H1 (cell line): ENCODE results near the gene TEKTIP1. TPM values are rescaled to one million over a fixed set of nuclear protein-coding genes. Genes with fewer than 3 reads are reported as not detected.
A peak's percentile ranks its signal among the peaks of the same experiment; 100 is the strongest.

Source experiments
- CTCF ChIA-PET: fragments of 300-600 bp; sonication (Branson Sonifier 250); formaldehyde crosslinking; loops from one replicate; lab custom pipeline; 2021; ENCODE audit not compliant: partially characterized antibody; lab: Charles Lee
- POLR2A ChIA-PET: fragments of 300-600 bp; sonication (Branson Sonifier 250); formaldehyde crosslinking; loops from one replicate; lab custom pipeline; 2021; ENCODE audit warnings: inconsistent platforms; ENCODE audit not compliant: partially characterized antibody; lab: Charles Lee
- DNase-seq, 2 experiments: peaks; one replicate each; pipeline versions ENCODE4 v3.0.0 to v3.0.0-alpha.2; 2010 to 2022; ENCODE audit warnings: low spot score in 2 of 2, low read depth in 1 of 2, mixed read lengths in 1 of 2
- FAIRE-seq: peaks from 2 replicates; lab custom pipeline; 2011; peaks lifted over from hg19 to GRCh38; lab: Jason Lieb, UNC
- H2AFZ ChIP-seq: 2 replicates; pipeline ENCODE4 v1.8.1; 2012; ENCODE audit warnings: low read length, inconsistent platforms
- H2AK5ac ChIP-seq: 2 replicates; pipeline ENCODE4 v1.6.1; 2013; ENCODE audit warnings: low read depth, low read length
- H2BK120ac ChIP-seq: replicated peaks from 2 replicates; pipeline ENCODE3; 2013; ENCODE audit warnings: low read depth, low read length, inconsistent platforms
- H2BK12ac ChIP-seq: 2 replicates; pipeline ENCODE4 v1.6.1; 2013; ENCODE audit warnings: low read depth, low read length
- H2BK15ac ChIP-seq: 2 replicates; pipeline ENCODE4 v1.6.1; 2013; ENCODE audit warnings: low read length
- H2BK20ac ChIP-seq: 2 replicates; pipeline ENCODE4 v1.6.1; 2013; ENCODE audit warnings: low read length
- H2BK5ac ChIP-seq: 2 replicates; pipeline ENCODE4 v1.6.1; 2013; ENCODE audit warnings: low read depth, low read length
- H3K14ac ChIP-seq: 2 replicates; pipeline ENCODE4 v1.6.1; 2013; ENCODE audit warnings: inconsistent platforms; ENCODE audit not compliant: insufficient read length
- H3K18ac ChIP-seq: 2 replicates; pipeline ENCODE4 v1.6.1; 2013; ENCODE audit warnings: low read length; ENCODE audit errors: extremely low read depth
- H3K23ac ChIP-seq: 2 replicates; pipeline ENCODE4 v1.6.1; 2013; ENCODE audit warnings: inconsistent platforms; ENCODE audit not compliant: insufficient read length
- H3K23me2 ChIP-seq: 2 replicates; pipeline ENCODE4 v1.6.1; 2013; ENCODE audit warnings: low read depth, low read length
- H3K27ac ChIP-seq: 2 replicates; pipeline ENCODE4 v1.6.1; 2011; ENCODE audit warnings: low read depth, low read length, inconsistent platforms
- H3K27me3 ChIP-seq, 4 experiments: replicated peaks in 1 of 4; 1 replicate in 1 of 4; 2 replicates in 3 of 4; pipeline versions ENCODE4 v1.6.1 to v1.8.1; 2011 to 2013; ENCODE audit warnings: low read length in 3 of 4, mild to moderate bottlenecking in 3 of 4, inconsistent platforms in 2 of 4, mixed read lengths in 2 of 4, moderate library complexity in 1 of 4; ENCODE audit not compliant: control insufficient read depth in 3 of 4, insufficient read depth in 3 of 4; ENCODE audit errors: extremely low read depth in 1 of 4
- H3K36me3 ChIP-seq, 4 experiments: 2 replicates each; pipeline versions ENCODE4 v1.6.1 to v1.8.1; 2011 to 2013; ENCODE audit warnings: mild to moderate bottlenecking in 4 of 4, low read length in 3 of 4, moderate library complexity in 2 of 4, control low read depth in 1 of 4, inconsistent platforms in 1 of 4; ENCODE audit not compliant: insufficient read depth in 4 of 4, control insufficient read depth in 2 of 4
- H3K4ac ChIP-seq: replicated peaks from 2 replicates; pipeline ENCODE3; 2013; ENCODE audit warnings: low read length, low read depth, mixed read lengths, inconsistent platforms; ENCODE audit not compliant: insufficient read length
- H3K4me1 ChIP-seq, 4 experiments: replicated peaks in 1 of 4; 1 replicate in 1 of 4; 2 replicates in 3 of 4; pipeline versions ENCODE4 v1.6.1 to v1.8.1; 2011 to 2013; ENCODE audit warnings: low read length in 3 of 4, inconsistent platforms in 2 of 4, mixed read lengths in 1 of 4; ENCODE audit not compliant: insufficient read depth in 4 of 4, control insufficient read depth in 3 of 4
- H3K4me2 ChIP-seq, 2 experiments: 2 replicates each; pipeline versions ENCODE4 v1.6.1 to v1.8.1; 2011 to 2013; ENCODE audit warnings: low read depth in 2 of 2, low read length in 2 of 2, control low read depth in 1 of 2, inconsistent platforms in 1 of 2, mild to moderate bottlenecking in 1 of 2; ENCODE audit not compliant: insufficient read depth in 1 of 2
- H3K4me3 ChIP-seq, 4 experiments: fragments of 200-600, 300-600 bp in 1 of 4; sonication (generic), shearing (Covaris generic), sonication (Bioruptor Twin) in 1 of 4; 2 replicates each; pipeline versions ENCODE4 v1.5.1 to v1.8.1; 2011 to 2016; ENCODE audit warnings: low read length in 4 of 4, low read depth in 3 of 4, control low read depth in 2 of 4, inconsistent platforms in 2 of 4, mild to moderate bottlenecking in 2 of 4, mixed read lengths in 1 of 4, moderate library complexity in 1 of 4; ENCODE audit not compliant: insufficient read depth in 2 of 4; ENCODE audit errors: extremely low read depth in 1 of 4
- H3K56ac ChIP-seq: replicated peaks from 2 replicates; pipeline ENCODE3; 2013; ENCODE audit warnings: low read depth, mild to moderate bottlenecking, mixed read lengths, low read length, inconsistent platforms; ENCODE audit not compliant: insufficient read length
- H3K79me1 ChIP-seq: 2 replicates; pipeline ENCODE4 v1.6.1; 2013; ENCODE audit warnings: low read depth, low read length, control low read depth
- H3K79me2 ChIP-seq, 2 experiments: 2 replicates each; pipeline versions ENCODE4 v1.6.1 to v1.8.1; 2012 to 2013; ENCODE audit warnings: low read length in 2 of 2, mild to moderate bottlenecking in 2 of 2, inconsistent platforms in 1 of 2; ENCODE audit not compliant: insufficient read depth in 2 of 2, control insufficient read depth in 1 of 2
- H3K9ac ChIP-seq, 4 experiments: replicated peaks in 1 of 4; 1 replicate in 1 of 4; 2 replicates in 3 of 4; pipeline versions ENCODE4 v1.6.1 to v1.8.1; 2011 to 2013; ENCODE audit warnings: low read depth in 3 of 4, low read length in 3 of 4, control low read depth in 2 of 4, mild to moderate bottlenecking in 2 of 4, moderate library complexity in 2 of 4, inconsistent platforms in 1 of 4; ENCODE audit errors: extremely low read depth in 1 of 4
- H3K9me3 ChIP-seq, 2 experiments: 2 replicates each; pipeline versions ENCODE4 v1.6.1 to v1.8.1; 2012 to 2013; ENCODE audit warnings: mild to moderate bottlenecking in 2 of 2, moderate library complexity in 2 of 2, control low read depth in 1 of 2, inconsistent platforms in 1 of 2, low read depth in 1 of 2, low read length in 1 of 2, mixed read lengths in 1 of 2; ENCODE audit not compliant: insufficient read depth in 2 of 2
- H4K20me1 ChIP-seq, 2 experiments: replicated peaks in 1 of 2; 2 replicates each; pipeline versions ENCODE3 to v1.8.1; 2011 to 2013; ENCODE audit warnings: inconsistent platforms in 2 of 2, low read length in 2 of 2, mild to moderate bottlenecking in 1 of 2; ENCODE audit not compliant: insufficient read depth in 2 of 2, control insufficient read depth in 1 of 2
- H4K5ac ChIP-seq: 2 replicates; pipeline ENCODE4 v1.6.1; 2013; ENCODE audit warnings: low read length, low read depth, mixed read lengths, inconsistent platforms; ENCODE audit not compliant: insufficient read length
- H4K8ac ChIP-seq: 2 replicates; pipeline ENCODE4 v1.8.0; 2013; ENCODE audit warnings: mild to moderate bottlenecking, moderate library complexity, low read length, inconsistent platforms; ENCODE audit not compliant: insufficient read depth; ENCODE audit errors: extremely low read depth
- H4K91ac ChIP-seq: replicated peaks from 2 replicates; pipeline ENCODE3; 2013; ENCODE audit warnings: low read length, mixed read lengths, inconsistent platforms; ENCODE audit not compliant: insufficient read length
- CBX5 ChIP-seq: fragments of 300-800, 300-1000 bp; sonication (generic); IDR thresholded peaks from 2 replicates; pipeline ENCODE4 v1.7.1; 2016; ENCODE audit warnings: antibody characterized with exemption, low read length, low read depth
- CHD2 ChIP-seq: IDR thresholded peaks from 2 replicates; pipeline ENCODE4 v1.6.1; 2012; ENCODE audit warnings: low read length, improper control_type of control experiment
- GTF2F1 ChIP-seq: IDR thresholded peaks from 2 replicates; pipeline ENCODE4 v1.6.1; 2012; ENCODE audit warnings: low read depth, low read length, improper control_type of control experiment, borderline replicate concordance
- KDM5A ChIP-seq: fragments of 200-600 bp; IDR thresholded peaks from 2 replicates; pipeline ENCODE4 v1.7.1; 2012; ENCODE audit warnings: mild to moderate bottlenecking, low read length, inconsistent platforms, mixed read lengths
- RAD21 ChIP-seq, 2 experiments: IDR thresholded peaks in 1 of 2; conservative IDR thresholded peaks in 1 of 2; 2 replicates each; pipeline ENCODE4 v1.6.1; 2011; ENCODE audit warnings: low read depth in 2 of 2, low read length in 2 of 2, improper control_type of control experiment in 1 of 2, inconsistent platforms in 1 of 2, mild to moderate bottlenecking in 1 of 2, moderate library complexity in 1 of 2
- SP1 ChIP-seq: IDR thresholded peaks from 2 replicates; pipeline ENCODE4 v1.6.1; 2011; ENCODE audit warnings: low read depth, low read length
- YY1 ChIP-seq: IDR thresholded peaks from 2 replicates; pipeline ENCODE4 v1.6.1; 2011; ENCODE audit warnings: low read depth, mild to moderate bottlenecking, low read length
- WGBS, 2 experiments: shearing (Covaris generic) in 1 of 2; methylation state at CpG; one replicate each; pipeline versions ENCODE4 v1.1.6 to v1.1.7; 2013 to 2015; ENCODE audit warnings: low lambda C conversion rate in 2 of 2, mixed read lengths in 2 of 2, inconsistent platforms in 1 of 2, low coverage in 1 of 2, missing lambda C conversion rate in 1 of 2; ENCODE audit not compliant: insufficient replicate concordance in 2 of 2, insufficient coverage in 1 of 2, insufficient read length in 1 of 2; ENCODE audit errors: extremely low coverage in 1 of 2, missing lambda C conversion rate in 1 of 2; 5-methylcytosine and 5-hydroxymethylcytosine counted together
- polyA plus RNA-seq, 7 experiments: library from polyadenylated mRNA; depleted of rRNA in 3 of 7; stranded (reverse) in 5 of 7; unstranded in 2 of 7; fragments of >200 nt in 5 of 7; fragments of 200-250 nt in 2 of 7; gene quantifications; 1 replicate in 5 of 7; 2 replicates in 1 of 7; 4 replicates in 1 of 7; pipeline versions ENCODE4 v1.2.1 to v1.2.3, GENCODE V29; 2011 to 2013; ENCODE audit warnings: missing spikeins in 2 of 7, mixed read lengths in 2 of 7
- total RNA-seq: library from RNA; stranded (reverse); fragmentation: NEBNext Ultra II Directional; extraction: Animal tissue kit (Norgen Biotek cat#: 25700); gene quantifications from 2 replicates; pipeline ENCODE4 v1.2.1, GENCODE V29; 2021
- TF ChIP-seq, protein P1 (sequence below), 3 experiments: IDR thresholded peaks; 1 replicate in 2 of 3; 2 replicates in 1 of 3; pipeline versions ENCODE4 v1.5.1 to v1.6.1; 2011; ENCODE audit warnings: low read length in 3 of 3, mild to moderate bottlenecking in 3 of 3, inconsistent platforms in 2 of 3, low read depth in 1 of 3, moderate library complexity in 1 of 3; ENCODE audit not compliant: insufficient read depth in 1 of 3; ENCODE audit errors: control extremely low read depth in 1 of 3

TEKTIP1 gene
- total and polyA plus RNA-seq, 2 of the 8 experiments (the other 6 are each of a cell fraction or from before 2014, with no cell fraction given): 1.1 TPM; not detected in 1

DNA sequence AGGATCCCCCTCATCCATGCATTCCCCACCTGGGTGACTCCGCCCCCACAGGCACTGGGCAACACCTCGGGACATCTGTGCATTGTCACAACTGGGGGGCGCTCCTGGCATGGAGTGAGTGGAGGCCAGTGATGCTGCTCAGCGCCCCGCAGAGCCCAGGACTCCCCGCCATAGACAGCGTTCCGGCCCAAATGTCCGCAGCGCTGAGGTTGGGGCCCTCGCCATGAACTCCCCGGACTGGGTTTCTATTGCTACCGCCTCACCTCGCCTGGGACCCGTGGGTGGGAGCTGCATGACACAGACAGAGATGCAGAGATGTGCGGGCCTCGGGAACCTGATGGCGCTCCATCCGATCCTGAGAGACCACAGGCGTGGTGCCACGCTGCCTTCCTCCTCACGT is 28.2 kb upstream of the TEKTIP1 start:
- no peak for DNase-seq
- H2AK5ac ChIP-seq: no peak overlapping the region
- H3K27ac ChIP-seq: no peak overlapping the region
- H2BK120ac ChIP-seq: no peak overlapping the region
- H3K4me1 ChIP-seq: peaks cover 0 to 9% (median 7%) of the 10 kb centered on the region in 4 experiments; a peak in 3 of 7 replicates
- H3K56ac ChIP-seq: no peak overlapping the region
- H3K36me3 ChIP-seq: no peaks in the 10 kb centered on the region; a peak in 2 of 8 replicates
- peaks cover 15% of the 10 kb centered on the region for H3K23me2 ChIP-seq
- no peak overlapping the region for H3K4ac ChIP-seq
- no peak overlapping the region for H4K8ac ChIP-seq
- no peak for TF ChIP-seq SP1
- no peak for TF ChIP-seq YY1
- TF ChIP-seq GTF2F1: no peak
- TF ChIP-seq, protein P1, sequence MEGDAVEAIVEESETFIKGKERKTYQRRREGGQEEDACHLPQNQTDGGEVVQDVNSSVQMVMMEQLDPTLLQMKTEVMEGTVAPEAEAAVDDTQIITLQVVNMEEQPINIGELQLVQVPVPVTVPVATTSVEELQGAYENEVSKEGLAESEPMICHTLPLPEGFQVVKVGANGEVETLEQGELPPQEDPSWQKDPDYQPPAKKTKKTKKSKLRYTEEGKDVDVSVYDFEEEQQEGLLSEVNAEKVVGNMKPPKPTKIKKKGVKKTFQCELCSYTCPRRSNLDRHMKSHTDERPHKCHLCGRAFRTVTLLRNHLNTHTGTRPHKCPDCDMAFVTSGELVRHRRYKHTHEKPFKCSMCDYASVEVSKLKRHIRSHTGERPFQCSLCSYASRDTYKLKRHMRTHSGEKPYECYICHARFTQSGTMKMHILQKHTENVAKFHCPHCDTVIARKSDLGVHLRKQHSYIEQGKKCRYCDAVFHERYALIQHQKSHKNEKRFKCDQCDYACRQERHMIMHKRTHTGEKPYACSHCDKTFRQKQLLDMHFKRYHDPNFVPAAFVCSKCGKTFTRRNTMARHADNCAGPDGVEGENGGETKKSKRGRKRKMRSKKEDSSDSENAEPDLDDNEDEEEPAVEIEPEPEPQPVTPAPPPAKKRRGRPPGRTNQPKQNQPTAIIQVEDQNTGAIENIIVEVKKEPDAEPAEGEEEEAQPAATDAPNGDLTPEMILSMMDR (IDR thresholded peaks at IDR 0.05; ENCODE audit: control extremely low read depth in 1 of 3, insufficient read depth in 1 of 3, low read depth in 1 of 3, low read length in 3 of 3): peak; percentile 8 to 29 (median 9); a peak in 3 of 4 replicates
- no peak for TF ChIP-seq CHD2
- TF ChIP-seq RAD21 (IDR thresholded peaks at IDR 0.05 in 1 of 2, conservative IDR thresholded peaks at IDR 0.05 in 1 of 2; ENCODE audit: low read depth in 2 of 2, low read length in 2 of 2): peak; percentile 21 to 40; a peak in 3 of 4 replicates
- no peak for TF ChIP-seq KDM5A
- no peak for TF ChIP-seq CBX5
- no peak overlapping the region for H4K5ac ChIP-seq
- no peaks in the 10 kb centered on the region for H3K9me3 ChIP-seq
- WGBS, 2 experiments: 95% methylated on average over 15 of the region's 22 CpGs; no CpG with 5 or more reads in 1 of the 2 experiments
- H2BK20ac ChIP-seq: no peak overlapping the region
- no peak overlapping the region for H2AFZ ChIP-seq
- no peak overlapping the region for H3K14ac ChIP-seq
- no peak overlapping the region for H2BK12ac ChIP-seq
- H3K23ac ChIP-seq: no peak overlapping the region
- ChIA-PET CTCF (interaction anchor here (0.6 to 1.6 kb wide), 2 partner anchors 9 to 23 kb away, joined by 3 to 4 read pairs; no protein-coding TSS in a partner anchor), POLR2A (interaction anchor here (1.1 kb wide), 1 partner anchor 16 kb away, joined by 3 read pairs; no protein-coding TSS in a partner anchor)
- H3K18ac ChIP-seq: no peak overlapping the region
- no peak overlapping the region for H2BK15ac ChIP-seq
- FAIRE-seq: no peak
- no peaks in the 10 kb centered on the region for H3K27me3 ChIP-seq
- H4K20me1 ChIP-seq: peaks cover 19 to 38% of the 10 kb centered on the region in 2 experiments
- no peak overlapping the region for H4K91ac ChIP-seq
- H3K9ac ChIP-seq: no peak overlapping the region
- no peak overlapping the region for H2BK5ac ChIP-seq
- peaks cover 37% of the 10 kb centered on the region for H3K79me1 ChIP-seq
- H3K79me2 ChIP-seq: peaks cover 0 to 67% of the 10 kb centered on the region in 2 experiments; a peak in 2 of 4 replicates
- H3K4me2 ChIP-seq: no peak overlapping the region
- H3K4me3 ChIP-seq: no peak overlapping the region
